OCI-LY7 (cell line): ENCODE measurements around the gene LCN9. TPM values are rescaled to one million over a fixed set of nuclear protein-coding genes. Genes with fewer than 3 reads are reported as not detected.
"Not testable (repeated sequence)": the region's sequence is repeated elsewhere in the genome, so short reads cannot be mapped to it uniquely, and the experiment has no call there.

Experiments used
- BruUV-seq: library from RNA; stranded (reverse); fragments of 400-500 nt; replicated peaks from 2 replicates; lab custom pipeline; 2021; lab: Mats Ljungman, UMichigan
- CTCF ChIA-PET: fragments of 300-600 bp; sonication (Branson Sonifier 250); formaldehyde crosslinking; loops from one replicate; lab custom pipeline; 2022; ENCODE audit warnings: antibody characterized with exemption; ENCODE audit not compliant: unreplicated experiment; lab: Charles Lee
- POLR2A ChIA-PET: fragments of 300-600 bp; sonication (Branson Sonifier 250); formaldehyde crosslinking; loops from one replicate; lab custom pipeline; 2022; ENCODE audit warnings: antibody characterized with exemption; lab: Charles Lee
- DNase-seq: peaks from one replicate; pipeline ENCODE4 v3.0.0-alpha.2; 2015; ENCODE audit warnings: low spot score
- H2AFZ ChIP-seq: fragments of 200-600 bp; sonication (generic), shearing (Covaris generic); 2 replicates; pipeline ENCODE4 v1.6.1; 2014; ENCODE audit warnings: mild to moderate bottlenecking, antibody characterized with exemption, low read length, moderate library complexity
- H3K27ac ChIP-seq: fragments of 200-600 bp; sonication (generic); 2 replicates; pipeline ENCODE4 v1.5.1; 2014; ENCODE audit warnings: mixed run types, low read depth, mild to moderate bottlenecking, moderate library complexity, low read length, inconsistent platforms; ENCODE audit not compliant: poor library complexity, severe bottlenecking
- H3K36me3 ChIP-seq: fragments of 200-600 bp; sonication (generic); 2 replicates; pipeline ENCODE4 v1.6.1; 2014; ENCODE audit warnings: mild to moderate bottlenecking, antibody characterized with exemption, low read length, moderate library complexity, mixed read lengths; ENCODE audit not compliant: insufficient read depth
- H3K4me1 ChIP-seq: fragments of 200-600 bp; sonication (generic); 2 replicates; pipeline ENCODE4 v1.5.1; 2014; ENCODE audit warnings: mild to moderate bottlenecking, low read length; ENCODE audit not compliant: insufficient read depth, poor library complexity, severe bottlenecking
- H3K4me2 ChIP-seq: fragments of 200-600 bp; sonication (generic); 2 replicates; pipeline ENCODE4 v1.6.1; 2014; ENCODE audit warnings: mild to moderate bottlenecking, low read length
- H3K4me3 ChIP-seq: fragments of 200-600 bp; sonication (generic); 2 replicates; pipeline ENCODE4 v1.5.1; 2014; ENCODE audit warnings: mild to moderate bottlenecking, low read depth, low read length; ENCODE audit not compliant: poor library complexity, severe bottlenecking
- H3K79me2 ChIP-seq: fragments of 200-600 bp; sonication (generic); 2 replicates; pipeline ENCODE4 v1.6.1; 2016; ENCODE audit warnings: low read depth, mild to moderate bottlenecking, low read length, moderate library complexity, mixed read lengths; ENCODE audit not compliant: insufficient read depth
- H3K9me2 ChIP-seq: fragments of 200-600 bp; sonication (generic); 2 replicates; pipeline ENCODE4 v1.6.1; 2016; ENCODE audit warnings: mild to moderate bottlenecking, low read length, mixed read lengths; ENCODE audit not compliant: insufficient read depth
- H3K9me3 ChIP-seq: fragments of 200-600 bp; sonication (generic); 2 replicates; pipeline ENCODE4 v1.6.1; 2014; ENCODE audit warnings: mild to moderate bottlenecking, mixed run types, low read length, mixed read lengths
- H4K20me1 ChIP-seq: fragments of 200-600 bp; sonication (generic); 2 replicates; pipeline ENCODE4 v1.6.1; 2014; ENCODE audit warnings: mild to moderate bottlenecking, antibody characterized with exemption, low read length, moderate library complexity, mixed read lengths; ENCODE audit not compliant: insufficient read depth
- EZH2phosphoT487 ChIP-seq: fragments of 200-600 bp; sonication (generic); IDR thresholded peaks from 2 replicates; pipeline ENCODE4 v1.6.1; 2018; ENCODE audit warnings: low read depth, borderline replicate concordance, mild to moderate bottlenecking, mixed run types, antibody characterized with exemption, low read length, moderate library complexity, mixed read lengths
- intact Hi-C: fragments of 100-400 bp; cut with micrococcal nuclease; formaldehyde crosslinking; loops from one replicate; pipeline ENCODE4 v1.10.0; 2022; ENCODE audit not compliant: unreplicated experiment
- total RNA-seq, 2 experiments: library from RNA; depleted of rRNA in 1 of 2; stranded (reverse); fragments of >200 nt in 1 of 2; shearing (Covaris generic) in 1 of 2; gene quantifications; 2 replicates each; pipeline ENCODE4 v1.2.3, GENCODE V29; 2014 to 2022
- TF ChIP-seq, protein P1 (sequence below): fragments of 200-600 bp; sonication (generic); conservative IDR thresholded peaks from 2 replicates; pipeline ENCODE4 v1.5.1; 2014; ENCODE audit warnings: mild to moderate bottlenecking, antibody characterized with exemption, low read length, moderate library complexity, mixed read lengths

Gene LCN9
- total RNA-seq, 2 experiments from 2014 or later: not detected

DNA sequence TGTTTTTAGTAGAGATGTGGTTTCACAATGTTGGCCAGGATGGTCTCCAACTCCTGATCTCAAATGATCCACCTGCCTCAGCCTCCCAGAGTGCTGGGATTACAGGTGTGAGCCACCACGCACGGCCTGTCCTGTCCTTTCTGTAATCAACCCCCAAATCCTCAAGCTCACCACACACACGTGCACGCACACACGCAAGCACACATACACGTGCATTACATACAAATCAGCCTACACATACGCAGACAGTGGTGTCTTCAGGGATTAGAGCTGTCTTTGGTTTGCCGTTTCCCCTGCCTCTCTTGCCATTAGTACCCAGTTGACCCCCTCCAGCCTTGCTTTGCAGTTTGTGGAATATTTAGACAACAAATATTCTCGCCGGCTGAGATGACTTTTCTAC, 30.3 kb upstream of the LCN9 start:
- no peak for DNase-seq
- BruUV-seq: no TSS peak
- CTCF ChIA-PET: no interaction called here
- H3K79me2 ChIP-seq: no peaks in the 10 kb centered on the region
- H3K4me3 ChIP-seq: no peak overlapping the region
- no peak overlapping the region for H3K27ac ChIP-seq
- no peaks in the 10 kb centered on the region for H3K4me1 ChIP-seq
- H3K4me2 ChIP-seq: no peak overlapping the region
- no peak overlapping the region for H2AFZ ChIP-seq
- no peaks in the 10 kb centered on the region for H3K36me3 ChIP-seq
- POLR2A ChIA-PET: no interaction called here
- intact Hi-C loops: no loop called here
- H3K9me3 ChIP-seq: peaks cover 12% of the 10 kb centered on the region; the same call in 1 of the 2 replicates
- no peaks in the 10 kb centered on the region for H3K9me2 ChIP-seq
- TF ChIP-seq EZH2phosphoT487: no peak
- TF ChIP-seq, protein P1, sequence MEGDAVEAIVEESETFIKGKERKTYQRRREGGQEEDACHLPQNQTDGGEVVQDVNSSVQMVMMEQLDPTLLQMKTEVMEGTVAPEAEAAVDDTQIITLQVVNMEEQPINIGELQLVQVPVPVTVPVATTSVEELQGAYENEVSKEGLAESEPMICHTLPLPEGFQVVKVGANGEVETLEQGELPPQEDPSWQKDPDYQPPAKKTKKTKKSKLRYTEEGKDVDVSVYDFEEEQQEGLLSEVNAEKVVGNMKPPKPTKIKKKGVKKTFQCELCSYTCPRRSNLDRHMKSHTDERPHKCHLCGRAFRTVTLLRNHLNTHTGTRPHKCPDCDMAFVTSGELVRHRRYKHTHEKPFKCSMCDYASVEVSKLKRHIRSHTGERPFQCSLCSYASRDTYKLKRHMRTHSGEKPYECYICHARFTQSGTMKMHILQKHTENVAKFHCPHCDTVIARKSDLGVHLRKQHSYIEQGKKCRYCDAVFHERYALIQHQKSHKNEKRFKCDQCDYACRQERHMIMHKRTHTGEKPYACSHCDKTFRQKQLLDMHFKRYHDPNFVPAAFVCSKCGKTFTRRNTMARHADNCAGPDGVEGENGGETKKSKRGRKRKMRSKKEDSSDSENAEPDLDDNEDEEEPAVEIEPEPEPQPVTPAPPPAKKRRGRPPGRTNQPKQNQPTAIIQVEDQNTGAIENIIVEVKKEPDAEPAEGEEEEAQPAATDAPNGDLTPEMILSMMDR: no peak
- no peaks in the 10 kb centered on the region for H4K20me1 ChIP-seq

DNA sequence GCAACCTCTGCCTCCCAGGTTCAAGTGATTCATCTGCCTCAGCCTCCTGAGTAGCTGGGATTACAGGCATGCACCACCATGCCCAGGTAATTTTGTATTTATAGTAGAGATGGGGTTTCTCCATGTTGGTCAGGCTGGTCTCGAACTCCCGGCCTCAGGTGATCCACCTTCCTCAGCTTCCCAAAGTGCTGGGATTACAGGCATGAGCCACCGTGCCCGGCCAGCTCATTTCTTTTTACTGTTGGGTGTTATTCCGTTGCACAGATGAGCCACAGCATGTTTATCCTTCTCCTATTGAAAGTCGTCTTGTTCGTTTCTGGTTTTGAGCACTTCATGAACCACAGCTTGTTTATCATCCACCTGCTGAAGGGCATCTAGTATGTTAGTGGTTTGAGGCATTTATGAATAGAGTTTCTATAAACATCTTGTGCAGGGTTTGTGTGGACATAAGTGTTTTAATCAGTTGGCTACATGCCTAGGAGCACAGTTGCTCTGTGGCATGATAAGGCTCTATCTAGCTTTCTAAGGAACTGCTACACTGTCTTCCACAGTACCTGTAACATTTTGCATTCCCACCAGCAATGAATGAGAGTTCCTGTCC, 26.1 kb upstream of the LCN9 start:
- DNase-seq, H3K9me2 ChIP-seq, H3K27ac ChIP-seq, H3K36me3 ChIP-seq, H2AFZ ChIP-seq, intact Hi-C loops, POLR2A ChIA-PET, H3K9me3 ChIP-seq, BruUV-seq, CTCF ChIA-PET, H3K4me2 ChIP-seq, H3K4me1 ChIP-seq, H3K79me2 ChIP-seq, H3K4me3 ChIP-seq, H4K20me1 ChIP-seq: not testable (repeated sequence)

DNA sequence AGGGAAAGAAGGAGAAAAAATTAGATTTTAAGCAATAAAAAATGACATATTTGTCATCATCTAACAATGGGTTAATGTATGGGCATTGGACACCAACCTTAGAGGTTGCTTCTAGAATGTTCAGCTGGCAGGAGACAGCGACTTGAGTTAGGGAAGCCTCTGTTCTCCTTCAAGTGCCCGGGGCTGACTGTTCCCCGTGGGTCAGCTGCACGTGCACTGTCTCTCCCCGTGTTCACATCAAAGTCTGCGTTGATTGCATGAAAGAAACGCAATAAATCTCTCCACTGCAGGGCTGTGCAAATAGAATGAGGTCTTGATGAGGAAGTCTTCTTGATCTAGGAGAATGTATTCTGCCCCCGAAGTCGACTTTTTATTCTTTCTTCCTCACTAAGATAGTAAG, 23.9 kb upstream of the LCN9 start, which contains the start of gene GLT6D1:
TSS of gene GLT6D1 (minus strand) at position 345 of the 400 bp plus-strand sequence. CDS start 353 bp downstream, outside the sequence.
- H3K4me3 ChIP-seq: no peak within 1 kb of the TSS
- no TSS peak for BruUV-seq
- no peaks in the 10 kb centered on the region for H3K79me2 ChIP-seq
- H3K27ac ChIP-seq: no peak within 1 kb of the TSS
- no peaks in the 10 kb centered on the region for H3K9me3 ChIP-seq
- DNase-seq: no peak
- no peaks in the 10 kb centered on the region for H3K36me3 ChIP-seq
- no peaks in the 10 kb centered on the region for H4K20me1 ChIP-seq
- no peaks in the 10 kb centered on the region for H3K4me1 ChIP-seq
- H2AFZ ChIP-seq: no peak within 1 kb of the TSS
- TF ChIP-seq, protein P1: no peak
- no peak for TF ChIP-seq EZH2phosphoT487
- no peaks in the 10 kb centered on the region for H3K9me2 ChIP-seq
- intact Hi-C loops: no loop called here
- ChIA-PET POLR2A (no interaction called here), CTCF (no interaction called here)
- H3K4me2 ChIP-seq: no peak within 1 kb of the TSS
